HG02678 (cell line): Measurements from ENCODE around the gene ZNF407.

Experiments used
- ATAC-seq: cut with Tn5 transposase; IDR thresholded peaks from one replicate; pipeline ENCODE4 v1.9.1; 2021; ENCODE audit warnings: mild to moderate bottlenecking, moderate library complexity; ENCODE audit not compliant: unreplicated experiment

The ZNF407 gene

GRCh38 chr18:74866577-74866976, 268.9 kb downstream of the ZNF407 start:
- ATAC-seq: no peak

DNA sequence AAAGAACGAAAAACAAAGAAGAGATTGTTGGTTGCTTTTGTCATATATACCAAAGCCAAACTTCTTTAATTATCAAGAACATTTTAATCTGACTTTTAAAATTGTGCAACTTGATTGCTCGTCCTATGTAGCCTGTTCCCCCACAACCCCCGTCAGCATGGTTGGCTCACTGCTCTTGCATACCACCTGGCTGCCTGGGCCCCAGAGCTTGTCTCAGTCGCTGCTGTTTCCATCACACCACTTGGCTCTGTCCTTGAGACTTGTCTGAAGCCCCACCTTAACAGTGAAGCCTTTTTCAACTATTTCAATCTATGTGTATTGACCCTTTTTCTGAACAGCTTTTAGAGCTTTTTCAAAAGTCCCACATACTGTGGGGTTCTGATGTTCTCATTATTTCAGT, 270.8 kb downstream of the ZNF407 start:
- no peak for ATAC-seq

DNA sequence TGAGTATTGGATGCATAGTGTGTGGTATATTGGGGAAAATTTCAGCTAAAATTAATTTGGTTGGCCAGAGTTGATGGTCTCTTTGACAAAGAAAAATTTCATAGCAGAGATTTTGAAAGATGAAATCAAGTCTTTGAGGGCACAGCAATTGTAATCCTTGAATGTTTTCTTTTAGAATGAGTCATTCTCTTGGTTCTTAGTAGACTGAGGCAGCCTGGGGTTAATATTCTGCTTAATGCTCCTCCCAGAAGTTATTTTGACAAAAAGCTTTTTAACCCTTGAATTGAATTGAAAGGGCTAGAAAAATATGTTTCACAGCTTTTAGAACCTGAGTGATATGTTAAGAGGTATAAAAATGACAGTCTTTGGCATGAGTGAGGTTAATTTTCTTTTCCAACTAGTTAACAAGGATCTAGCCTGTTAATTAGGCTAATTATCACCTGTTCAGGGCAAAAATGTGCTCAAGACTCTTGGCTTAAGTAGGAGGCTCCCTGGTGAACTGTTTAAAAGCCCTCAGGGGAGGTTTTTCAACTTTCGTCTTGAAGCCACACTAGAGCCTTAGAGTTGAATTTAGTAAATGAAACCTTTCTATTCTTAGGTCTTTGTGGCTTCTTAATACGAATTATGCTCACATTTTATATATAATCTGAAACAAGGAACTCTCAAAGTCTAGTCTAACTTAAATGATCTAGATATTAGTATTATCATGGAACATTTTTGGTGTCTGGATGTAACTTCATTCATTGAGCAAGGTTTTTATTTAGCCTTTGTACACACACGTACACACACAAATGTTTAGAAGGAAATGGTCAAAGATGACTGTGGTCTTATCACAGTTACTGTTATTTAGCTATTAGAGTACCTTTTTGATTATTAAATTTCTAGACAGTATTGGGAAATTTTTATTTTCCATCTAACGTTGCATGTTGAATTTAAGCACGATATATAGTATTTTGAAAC, 272.5 kb downstream of the ZNF407 start:
- ATAC-seq: peak; percentile 91

DNA sequence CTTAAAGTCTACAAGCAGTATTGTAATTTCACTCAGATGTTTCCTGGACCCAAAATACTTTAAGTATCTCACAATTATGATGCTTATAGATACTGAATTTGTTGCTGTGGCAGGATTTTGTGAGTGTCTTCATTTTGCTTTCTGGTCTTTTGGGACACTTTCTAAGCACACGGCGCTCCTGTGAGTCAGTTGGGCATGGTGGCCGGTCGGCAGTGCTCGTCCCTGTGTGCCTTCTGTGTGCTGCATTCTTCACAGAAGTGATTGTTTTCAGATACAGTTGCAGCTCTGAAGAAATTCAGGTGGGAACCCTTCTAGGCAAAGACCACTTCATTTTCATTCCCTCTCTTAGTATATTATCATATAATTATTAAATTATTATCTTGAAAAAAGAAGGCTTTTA, 273.3 kb downstream of the ZNF407 start:
- peak; percentile 3 for ATAC-seq

- ATAC-seq: no peak
Measured at GRCh38 chr18:74873629-74874028, 276.0 kb downstream of the ZNF407 start.

DNA sequence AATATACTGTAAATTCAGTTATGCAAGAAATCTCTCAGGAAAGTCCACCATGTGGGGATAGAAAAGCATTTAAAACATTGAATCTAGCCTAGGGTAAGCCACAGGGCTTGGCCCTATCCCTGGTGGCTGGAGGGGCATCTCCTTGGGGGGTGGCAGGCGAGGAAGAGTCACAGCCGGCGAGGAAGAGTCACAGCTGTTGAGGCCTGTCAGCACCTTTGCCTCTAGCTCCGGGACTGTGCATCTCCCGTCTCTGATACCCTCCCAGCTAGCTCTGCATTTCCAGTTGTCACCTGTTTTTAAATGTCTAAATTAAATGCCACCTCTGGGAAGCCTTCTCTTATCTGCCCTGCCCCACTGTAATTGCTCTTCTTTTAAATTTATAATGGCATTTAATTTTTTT, 276.7 kb downstream of the ZNF407 start:
- no peak for ATAC-seq

- ATAC-seq: no peak
Measured at GRCh38 chr18:74876630-74877243, 279.1 kb downstream of the ZNF407 start.

DNA sequence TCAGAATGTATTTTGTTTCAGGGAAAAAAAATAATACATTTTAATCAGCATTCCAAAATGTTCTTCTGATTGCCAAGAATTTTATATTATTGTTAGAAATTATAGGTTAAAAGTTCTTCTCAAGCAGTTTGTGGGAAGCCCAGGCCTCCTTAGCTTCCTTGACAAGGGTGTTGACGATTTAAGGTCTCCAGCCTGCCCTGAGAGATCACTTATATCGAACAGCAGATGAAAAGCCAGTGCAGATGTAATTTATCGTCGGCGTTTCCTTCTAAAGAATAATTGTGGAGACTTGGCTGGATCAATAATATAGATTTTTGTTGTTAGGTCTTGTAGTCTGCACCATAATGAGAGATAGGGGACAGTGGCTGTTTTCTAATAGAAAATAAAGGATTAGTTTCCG, 280.6 kb downstream of the ZNF407 start:
- no peak for ATAC-seq

GRCh38 chr18:74880706-74881278, 283.1 kb downstream of the ZNF407 start:
- no peak for ATAC-seq

- ATAC-seq: no peak
Measured at GRCh38 chr18:74892066-74892627, 294.5 kb downstream of the ZNF407 start.

GRCh38 chr18:74895686-74896085, 298.0 kb downstream of the ZNF407 start:
- no peak for ATAC-seq

DNA sequence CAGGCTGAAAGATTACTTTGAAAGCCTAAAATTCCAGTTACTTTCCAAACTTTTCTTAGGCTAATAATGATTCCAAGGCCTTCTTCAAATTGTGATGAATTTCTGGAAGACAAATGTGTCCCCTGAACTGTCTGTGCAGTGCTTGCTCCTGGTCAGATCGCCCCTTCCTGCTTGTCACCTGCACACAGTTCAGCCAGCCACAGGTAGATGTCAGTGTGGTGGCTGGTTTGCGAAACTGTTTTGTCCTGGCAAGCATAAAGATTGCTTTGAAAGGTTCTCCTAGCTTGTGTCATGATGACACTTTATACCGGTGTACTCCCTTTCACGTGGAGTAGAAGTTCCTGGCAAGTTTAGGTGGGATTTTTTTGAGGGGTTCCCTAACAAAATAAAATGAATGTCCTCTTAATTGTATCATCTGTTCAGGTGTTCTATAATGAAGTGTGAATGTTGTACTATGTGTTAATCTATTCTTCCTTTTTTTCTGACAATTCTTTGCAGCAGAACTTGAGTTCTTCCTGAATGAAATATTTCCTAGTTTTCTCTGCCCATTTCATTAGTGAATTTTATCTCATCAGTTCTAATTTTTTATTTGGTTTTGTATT, 298.8 kb downstream of the ZNF407 start:
- ATAC-seq: peak; percentile 90

DNA sequence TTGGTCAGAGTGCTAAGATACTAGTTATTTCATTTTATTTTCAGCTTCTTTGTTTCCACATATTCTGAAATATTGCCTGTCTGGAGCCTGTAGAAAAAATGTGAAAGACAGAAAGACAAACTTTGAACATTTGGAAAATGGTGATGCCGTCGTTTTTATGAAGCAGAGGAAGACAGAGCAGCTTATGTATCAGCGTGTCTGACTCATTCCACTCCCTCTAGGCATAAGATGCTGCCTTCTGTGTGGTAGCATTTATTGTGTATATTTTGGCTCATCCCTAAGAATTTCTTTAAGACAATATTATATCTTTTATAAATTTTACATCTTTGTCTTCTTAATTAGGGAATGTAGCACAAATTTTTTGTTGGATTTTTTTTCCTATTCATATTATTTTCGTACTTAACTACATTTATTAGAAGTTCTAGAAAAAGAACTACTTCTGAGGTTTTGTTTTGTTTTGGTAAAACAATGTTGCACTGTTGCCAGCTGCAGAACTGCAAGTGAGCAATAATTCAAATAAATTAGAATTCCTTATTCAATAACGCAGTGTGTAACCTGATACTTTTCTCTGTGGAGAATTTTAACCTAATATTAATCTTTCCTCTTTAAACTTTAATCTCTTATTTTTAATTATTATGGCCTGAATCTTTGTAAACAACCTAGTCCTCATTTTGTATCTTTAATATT, 300.4 kb downstream of the ZNF407 start:
- ATAC-seq: no peak

- ATAC-seq: no peak
Measured at GRCh38 chr18:74898965-74899364, 301.3 kb downstream of the ZNF407 start.

DNA sequence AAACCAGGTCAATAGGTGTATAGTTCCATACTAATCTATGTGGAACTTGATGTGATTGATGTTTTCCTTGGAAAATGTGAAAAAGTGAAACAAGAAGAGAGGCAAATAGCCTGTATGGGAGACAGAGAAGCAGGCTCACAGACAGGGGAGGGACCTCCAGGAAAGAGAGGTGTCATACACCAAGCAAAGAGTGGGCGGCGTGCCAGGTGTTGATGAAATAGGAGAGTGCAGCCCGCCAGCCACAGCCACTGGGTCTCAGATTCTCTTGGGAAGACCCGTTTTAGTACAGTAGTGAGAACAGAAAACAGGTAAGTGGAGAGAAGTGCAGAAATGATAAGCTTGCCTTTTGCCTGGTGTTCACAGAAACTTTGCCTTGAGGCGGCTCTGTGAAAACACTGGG, 301.9 kb downstream of the ZNF407 start:
- ATAC-seq: no peak

DNA sequence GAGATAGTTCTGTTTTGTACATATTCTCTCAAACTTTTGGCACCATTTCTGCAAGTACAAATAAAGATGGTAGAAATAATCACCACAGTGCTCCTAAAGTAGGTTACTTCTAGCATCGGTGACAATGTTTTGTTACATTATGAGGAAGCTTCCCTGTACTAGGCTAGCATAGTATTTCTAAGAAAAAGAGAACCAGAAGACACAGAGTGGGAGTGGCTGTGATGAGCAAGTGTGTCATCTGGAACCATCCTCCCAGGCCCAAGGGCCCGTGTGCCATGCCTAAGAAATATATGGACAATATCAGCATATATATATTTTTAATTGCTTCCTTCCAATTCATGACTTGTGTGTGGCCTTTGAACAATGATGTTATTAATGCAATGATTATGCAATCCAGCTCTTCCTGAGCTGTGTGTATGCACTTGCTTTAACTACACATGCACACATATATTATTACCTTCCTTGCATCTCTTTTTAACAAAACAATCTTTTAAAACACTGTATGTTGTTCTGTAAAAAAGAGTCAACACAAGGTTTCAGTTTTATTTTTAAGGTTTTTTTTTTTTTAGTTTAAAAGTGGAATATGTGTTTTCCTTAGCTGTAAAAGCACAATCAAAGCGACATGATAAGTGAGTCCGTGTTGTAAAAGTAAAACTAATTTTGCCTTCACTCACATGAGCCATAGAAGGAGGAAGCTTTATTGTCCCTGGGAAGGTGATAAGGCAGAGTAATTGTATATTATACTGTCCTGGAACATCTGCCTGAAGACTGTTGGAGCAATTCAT, 303.9 kb downstream of the ZNF407 start:
- ATAC-seq: no peak

DNA sequence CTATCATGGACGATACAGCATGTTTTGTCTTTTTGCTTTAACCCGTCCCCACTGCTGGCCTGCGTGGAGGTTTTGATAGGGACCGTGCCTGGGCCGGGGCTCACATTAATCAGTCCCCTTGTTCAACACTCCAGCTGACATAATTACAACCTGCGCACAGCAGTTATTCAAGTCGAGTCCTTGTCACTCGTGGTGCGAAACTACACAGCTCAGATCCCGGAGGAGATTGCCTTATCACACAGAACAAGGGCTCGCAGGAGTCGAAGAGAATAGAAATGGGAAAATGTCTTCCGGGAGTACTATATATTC, 304.4 kb downstream of the ZNF407 start:
- no peak for ATAC-seq

- ATAC-seq: no peak
Measured at GRCh38 chr18:74905247-74905646, 307.6 kb downstream of the ZNF407 start.

- no peak for ATAC-seq
Measured at GRCh38 chr18:74906184-74906583, 308.5 kb downstream of the ZNF407 start.

GRCh38 chr18:74914052-74914591, 316.5 kb downstream of the ZNF407 start:
- no peak for ATAC-seq
